ENCODE measurements around the gene CDKL2.

GRCh38 chr4:75629239-75629638 is 1.1 kb downstream of the CDKL2 start:
- TF ChIP-seq CTCF (IDR thresholded peaks at IDR 0.05) (no peak), POLR2A (IDR thresholded peaks at IDR 0.05) (no peak)

Data from body of pancreas (tissue), 4 donors.